NCI-H2171 (cell line): ENCODE measurements around the gene CST9.
"Not testable (repeated sequence)": the region's sequence is repeated elsewhere in the genome, so short reads cannot be mapped to it uniquely, and the experiment has no call there.

Experiments
- DNase-seq: peaks from one replicate; lab custom pipeline; 2025; lab: John Stamatoyannopoulos, UW

Gene CST9

GRCh38 chr20:23587631-23588030 is 18.1 kb downstream of the CST9 start:
- DNase-seq = no peak

DNA sequence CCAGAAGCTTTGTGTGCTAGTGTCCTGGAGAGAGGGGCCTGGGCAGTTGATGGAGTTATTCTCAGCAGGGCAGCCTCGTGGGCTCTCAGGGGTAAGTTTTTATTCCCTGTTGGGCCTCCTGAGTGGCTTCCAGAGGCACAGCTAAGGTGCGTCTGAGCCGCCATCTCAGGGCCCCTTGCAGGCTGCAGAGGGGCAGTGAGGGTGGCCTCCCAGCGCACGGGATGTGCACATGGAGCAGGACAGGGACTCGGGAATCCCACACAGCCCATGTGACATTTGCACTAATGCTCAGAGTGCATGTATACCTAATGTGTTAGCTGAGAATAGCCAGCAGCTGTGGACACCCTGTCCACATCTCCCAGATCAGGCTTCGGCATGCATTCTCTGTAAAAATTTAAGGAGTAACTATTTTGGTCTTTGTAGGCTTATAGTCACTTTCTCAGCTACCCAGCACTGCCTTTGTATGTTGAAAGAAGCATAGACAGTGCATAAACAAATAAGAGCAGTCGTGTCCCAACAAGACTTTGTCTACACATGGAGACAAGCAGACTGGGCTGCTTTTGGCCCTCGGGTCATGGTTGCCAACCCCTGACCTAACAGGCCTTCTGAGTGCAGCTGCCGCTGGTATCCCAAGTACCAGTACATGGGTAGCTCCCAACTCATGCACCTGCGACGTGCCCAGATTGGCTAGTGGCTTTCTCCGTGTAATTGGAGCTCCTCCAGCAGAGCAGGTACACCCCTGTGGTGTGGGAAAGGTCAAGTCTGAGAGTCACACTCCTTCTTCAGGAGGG is 18.8 kb downstream of the CST9 start:
- DNase-seq = no peak

DNA sequence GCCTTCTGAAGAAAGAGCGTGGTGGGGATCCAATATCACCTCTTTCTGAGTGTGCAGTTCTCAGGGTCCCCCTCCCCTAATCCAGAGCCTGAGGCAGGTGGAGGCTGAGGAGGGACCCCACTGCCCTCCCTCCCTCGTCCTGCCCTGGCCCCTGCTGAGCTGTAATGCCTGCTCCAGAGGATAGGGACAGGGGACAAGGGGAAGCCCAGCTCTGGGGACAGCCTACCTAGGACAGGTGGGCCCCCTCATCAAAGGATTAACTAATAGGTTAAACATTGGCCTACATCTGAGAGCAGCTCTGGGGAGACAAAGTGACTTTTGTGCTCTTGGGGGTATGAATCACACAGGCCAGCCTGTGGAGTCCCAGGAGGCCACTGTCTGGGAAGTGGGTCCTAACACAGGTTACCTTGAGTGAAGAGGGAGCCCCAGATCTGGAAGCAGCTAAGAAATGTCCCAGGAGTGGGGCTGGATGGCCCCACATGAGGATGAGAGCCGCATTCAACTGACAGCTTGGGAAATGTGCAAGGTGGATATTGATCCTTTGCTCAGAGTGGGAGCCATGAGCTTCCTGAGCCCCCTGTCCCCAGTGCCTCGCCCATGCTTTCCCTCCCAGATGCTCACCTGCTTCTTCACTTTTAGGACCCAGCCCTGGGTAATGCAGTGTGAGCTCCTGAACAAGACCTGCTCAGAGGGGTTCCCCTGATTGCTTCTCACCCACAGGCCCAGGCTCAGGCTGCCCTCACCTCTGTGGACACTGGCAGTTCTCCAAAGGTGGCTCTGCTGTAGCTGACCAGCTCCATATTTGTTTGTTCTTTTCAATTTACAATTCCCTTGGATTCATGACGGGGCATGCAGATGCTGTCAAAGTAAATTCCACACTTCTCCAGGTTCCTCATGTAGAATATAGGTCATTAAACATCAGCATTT is 19.6 kb downstream of the CST9 start:
- no peak for DNase-seq

DNA sequence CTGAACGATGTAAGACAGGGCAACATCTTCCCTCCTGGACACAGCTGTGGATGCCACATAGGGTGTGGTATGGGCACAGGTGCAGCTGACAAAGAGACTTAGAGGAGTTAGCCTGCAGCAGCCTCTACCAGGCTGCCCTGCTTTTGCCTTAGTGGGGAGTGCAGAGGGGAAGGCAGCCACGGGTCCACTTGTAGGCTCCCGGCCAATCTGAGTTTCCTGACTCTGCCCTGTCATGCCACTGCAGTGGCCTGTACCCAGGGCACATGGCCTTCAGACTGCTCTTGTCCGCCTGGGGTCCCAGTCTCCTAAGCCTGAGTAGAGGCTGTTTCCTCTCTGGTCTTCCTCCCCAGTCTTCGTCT is 20.3 kb downstream of the CST9 start:
- no peak for DNase-seq

GRCh38 chr20:23584434-23585199 is 21.1 kb downstream of the CST9 start:
- no peak for DNase-seq

- DNase-seq = no peak
Measured at GRCh38 chr20:23583526-23583925, 22.2 kb downstream of the CST9 start.

DNA sequence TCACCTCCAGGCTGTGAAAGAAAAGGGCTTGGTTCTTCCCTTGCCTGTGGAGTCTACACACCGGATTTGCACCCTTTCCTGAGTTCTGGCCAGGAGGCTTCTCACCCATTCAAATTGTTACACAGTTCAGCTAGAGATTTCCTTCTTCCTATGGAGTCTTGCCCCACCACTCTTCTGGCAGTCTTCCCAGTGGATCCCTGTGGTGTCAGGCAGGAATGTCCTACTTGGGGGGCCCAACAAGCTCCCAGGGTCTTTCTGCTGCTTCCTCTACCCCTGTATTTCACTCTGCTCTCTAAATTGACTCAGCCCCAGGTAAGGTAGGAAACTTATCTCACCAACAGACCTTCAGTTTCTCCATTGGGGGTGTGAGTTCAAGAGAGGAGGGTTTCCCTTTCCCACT is 23.4 kb downstream of the CST9 start:
- DNase-seq = no peak

- DNase-seq = not testable (repeated sequence)
Measured at GRCh38 chr20:23581833-23582232, 23.9 kb downstream of the CST9 start.

DNA sequence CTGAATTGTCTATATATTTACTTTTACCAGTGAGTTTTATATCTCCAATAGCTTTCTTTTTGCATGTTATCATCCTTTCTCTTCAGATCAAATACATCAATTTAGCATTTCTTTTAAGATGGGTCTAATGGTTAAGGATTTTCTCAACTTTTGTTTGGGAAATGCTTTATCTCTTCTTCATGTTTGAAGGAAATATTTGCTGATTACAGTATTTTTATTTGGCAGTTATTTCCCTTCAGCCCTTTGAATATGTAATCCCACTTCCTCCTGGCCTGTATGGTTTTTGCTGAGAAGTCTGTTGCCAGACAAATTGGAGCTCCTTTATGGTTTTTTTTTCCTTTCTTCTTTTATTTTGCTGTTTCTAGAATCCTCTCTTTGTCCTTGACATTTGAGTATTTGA is 30.7 kb downstream of the CST9 start:
- DNase-seq = no peak

DNA sequence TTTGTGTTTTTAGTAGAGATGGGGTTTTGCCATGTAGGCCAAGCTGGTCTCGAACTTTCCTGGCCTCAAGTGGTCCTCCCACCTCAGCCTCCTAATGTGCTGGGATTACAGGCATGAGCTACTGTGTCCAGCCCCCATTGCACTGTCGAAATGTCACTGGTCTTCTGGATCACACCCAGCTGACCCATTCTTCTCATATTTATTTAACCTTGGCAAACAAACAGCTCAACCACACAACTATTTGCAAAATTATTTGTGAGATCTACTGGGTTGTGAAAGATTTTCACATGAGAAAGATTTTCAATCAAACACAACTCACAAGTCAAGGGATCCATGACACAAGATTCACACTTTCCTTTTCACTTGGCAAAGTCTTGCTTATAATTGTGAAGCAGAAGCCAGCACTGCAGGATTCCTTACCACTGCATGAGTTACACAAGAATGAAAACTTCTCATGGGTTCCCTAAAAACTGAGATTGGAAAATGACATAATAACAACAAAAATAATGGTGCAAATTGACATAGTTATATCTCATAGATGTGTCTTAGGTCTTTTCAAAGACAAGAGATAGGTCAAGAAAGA is 35.4 kb downstream of the CST9 start:
- no peak for DNase-seq

DNA sequence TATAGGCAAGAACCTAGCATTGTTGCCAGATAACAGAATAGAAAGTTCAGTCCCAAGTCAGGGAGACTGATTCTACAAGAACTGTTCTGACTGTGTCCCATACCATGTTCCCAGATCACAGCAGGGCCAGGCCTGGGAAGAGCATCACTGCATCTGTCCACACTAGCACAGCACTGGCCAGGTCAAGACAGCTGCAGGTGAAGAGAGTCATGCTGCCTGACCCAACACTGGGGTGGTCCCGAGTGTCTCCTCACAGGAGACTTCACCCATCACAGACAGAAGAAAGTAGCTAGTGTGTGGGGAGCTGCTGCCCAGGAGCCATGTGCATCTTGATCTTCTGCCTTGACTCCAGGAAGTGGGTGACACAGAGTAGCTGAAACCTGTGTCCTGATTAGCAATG is 36.1 kb downstream of the CST9 start:
- DNase-seq = no peak

DNA sequence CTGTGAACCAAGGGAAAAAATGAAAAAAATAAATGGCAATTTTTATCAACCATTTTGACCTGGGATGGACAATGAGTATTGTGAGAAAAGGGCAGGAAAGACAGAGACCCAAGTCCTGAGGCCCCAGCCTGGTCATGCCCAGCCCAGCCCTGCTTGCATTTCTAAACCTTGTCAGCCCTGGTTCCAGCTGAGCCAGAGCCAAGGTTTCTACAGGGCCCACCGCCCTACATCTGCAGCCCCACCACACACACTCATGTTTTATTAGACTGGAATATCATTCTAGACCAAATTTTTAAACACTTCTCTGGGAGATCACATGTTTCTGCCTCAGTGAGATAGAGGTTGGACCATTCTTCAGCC is 36.8 kb downstream of the CST9 start:
- no peak for DNase-seq

DNA sequence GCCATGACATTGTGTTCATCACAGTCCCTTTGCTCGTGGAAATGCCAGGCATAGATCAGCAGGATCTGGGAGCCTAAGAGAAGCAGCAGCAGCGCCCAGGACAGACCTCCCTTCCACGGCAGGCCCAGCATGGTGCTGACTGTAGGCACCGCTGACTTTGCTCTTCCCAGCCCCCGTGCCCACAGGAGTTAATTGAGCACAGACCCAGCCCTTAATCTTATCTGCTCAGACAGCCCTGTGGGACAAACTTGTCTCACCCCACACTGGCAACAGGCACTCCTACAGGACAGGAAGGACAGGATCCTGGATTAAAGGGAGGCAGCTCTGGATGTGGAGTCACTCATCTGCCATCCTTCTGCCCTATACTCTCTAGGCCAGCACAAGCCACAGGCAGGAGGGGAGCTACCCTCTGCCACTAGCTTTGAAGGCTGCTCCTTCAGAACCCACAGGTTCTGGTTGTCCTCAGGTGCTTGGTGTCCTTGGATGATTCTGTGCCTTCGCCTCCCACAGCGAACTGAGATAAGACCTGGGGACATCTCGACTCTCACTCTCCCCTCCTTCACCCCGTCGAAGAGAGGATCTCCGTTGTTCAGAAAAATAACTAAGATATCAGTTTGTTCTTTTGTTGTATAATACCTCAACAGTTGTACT is 37.3 kb downstream of the CST9 start, which contains the start of gene CST9L:
Gene CST9L (minus strand): TSS at position 165 of the 651 bp plus-strand sequence. CDS start 34 bp downstream, at position 131.
- DNase-seq = no peak

- no peak for DNase-seq
Measured at GRCh38 chr20:23566199-23566932, 39.4 kb downstream of the CST9 start.

- no peak for DNase-seq
Measured at GRCh38 chr20:23565503-23566045, 40.1 kb downstream of the CST9 start.

- no peak for DNase-seq
Measured at GRCh38 chr20:23564927-23565326, 40.8 kb downstream of the CST9 start.

DNA sequence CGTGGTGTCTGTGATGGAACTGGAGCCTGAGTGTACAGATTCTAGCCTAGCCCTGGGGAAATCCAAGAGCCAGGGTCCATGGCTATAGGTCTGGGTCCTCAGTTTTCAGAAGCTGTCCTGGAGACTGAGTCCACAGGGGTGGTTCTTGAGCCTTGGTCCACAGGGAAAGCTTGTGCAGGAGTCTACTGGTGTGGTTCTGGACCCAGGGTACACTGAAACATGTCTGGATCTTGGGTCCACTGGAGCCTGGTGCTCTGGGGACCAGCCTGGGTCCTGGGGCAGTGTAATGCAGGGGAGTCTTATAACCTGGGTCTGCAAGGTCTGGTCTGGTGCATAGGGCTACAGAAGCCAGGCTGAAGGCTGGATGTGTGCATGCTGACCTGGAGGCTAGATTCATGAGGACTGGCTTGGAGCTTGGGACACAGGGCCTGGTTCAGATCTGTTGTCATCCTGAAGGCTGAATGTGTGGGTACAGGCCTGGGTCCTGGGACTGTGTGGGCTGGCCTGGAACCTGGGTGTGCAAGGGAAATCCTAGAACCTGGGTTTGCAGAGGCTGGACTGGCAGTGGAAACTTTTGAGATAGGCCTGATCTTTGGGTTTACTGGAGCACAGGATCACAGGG is 42.9 kb downstream of the CST9 start:
- DNase-seq = no peak

GRCh38 chr20:23554401-23554800 is 51.3 kb downstream of the CST9 start:
- DNase-seq = no peak
